ENCODE results near the gene DDX28.

DDX28 gene, protein sequence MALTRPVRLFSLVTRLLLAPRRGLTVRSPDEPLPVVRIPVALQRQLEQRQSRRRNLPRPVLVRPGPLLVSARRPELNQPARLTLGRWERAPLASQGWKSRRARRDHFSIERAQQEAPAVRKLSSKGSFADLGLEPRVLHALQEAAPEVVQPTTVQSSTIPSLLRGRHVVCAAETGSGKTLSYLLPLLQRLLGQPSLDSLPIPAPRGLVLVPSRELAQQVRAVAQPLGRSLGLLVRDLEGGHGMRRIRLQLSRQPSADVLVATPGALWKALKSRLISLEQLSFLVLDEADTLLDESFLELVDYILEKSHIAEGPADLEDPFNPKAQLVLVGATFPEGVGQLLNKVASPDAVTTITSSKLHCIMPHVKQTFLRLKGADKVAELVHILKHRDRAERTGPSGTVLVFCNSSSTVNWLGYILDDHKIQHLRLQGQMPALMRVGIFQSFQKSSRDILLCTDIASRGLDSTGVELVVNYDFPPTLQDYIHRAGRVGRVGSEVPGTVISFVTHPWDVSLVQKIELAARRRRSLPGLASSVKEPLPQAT

DNA sequence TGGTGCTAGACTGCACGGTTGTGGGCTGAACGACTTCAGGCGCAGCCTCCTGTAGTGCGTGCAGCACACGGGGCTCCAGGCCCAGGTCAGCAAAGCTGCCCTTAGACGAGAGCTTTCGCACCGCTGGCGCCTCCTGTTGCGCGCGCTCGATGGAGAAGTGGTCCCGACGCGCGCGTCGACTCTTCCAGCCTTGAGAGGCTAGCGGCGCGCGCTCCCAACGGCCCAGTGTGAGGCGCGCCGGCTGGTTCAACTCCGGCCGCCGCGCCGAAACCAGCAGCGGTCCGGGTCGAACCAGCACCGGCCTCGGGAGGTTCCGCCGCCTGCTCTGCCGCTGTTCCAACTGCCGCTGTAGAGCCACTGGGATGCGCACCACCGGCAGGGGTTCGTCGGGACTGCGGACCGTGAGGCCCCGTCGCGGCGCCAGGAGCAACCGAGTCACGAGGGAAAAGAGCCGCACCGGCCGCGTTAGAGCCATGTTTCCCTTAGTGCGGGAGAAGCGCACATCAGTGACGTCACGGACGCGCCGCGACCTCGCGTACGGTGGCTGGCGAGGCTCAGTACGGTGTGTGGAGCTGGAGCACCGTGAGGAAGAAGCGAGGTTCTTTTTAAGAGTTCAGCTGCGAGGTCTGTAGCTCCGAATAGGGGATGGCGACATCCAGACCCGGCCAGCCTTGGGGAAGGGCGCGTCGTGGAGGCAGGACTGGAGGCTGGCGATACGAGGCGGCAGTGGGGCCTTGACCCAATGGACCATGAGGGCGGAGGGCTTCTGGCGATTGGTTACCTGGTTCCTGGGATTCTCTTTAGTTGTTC lies at the start of gene DDX28, which contains the start of gene DUS2:
Gene DDX28 (minus strand): TSS at position 505 of the 810 bp plus-strand sequence. CDS start 30 bp downstream, at position 475.
Gene DUS2 (plus strand): TSS at position 557 of the 810 bp plus-strand sequence. CDS start 14,740 bp downstream, outside the sequence.
- DNase-seq (ENCODE audit: low read depth in 2 of 2, low spot score in 1 of 2): peak; percentile 88 to 95

DNA sequence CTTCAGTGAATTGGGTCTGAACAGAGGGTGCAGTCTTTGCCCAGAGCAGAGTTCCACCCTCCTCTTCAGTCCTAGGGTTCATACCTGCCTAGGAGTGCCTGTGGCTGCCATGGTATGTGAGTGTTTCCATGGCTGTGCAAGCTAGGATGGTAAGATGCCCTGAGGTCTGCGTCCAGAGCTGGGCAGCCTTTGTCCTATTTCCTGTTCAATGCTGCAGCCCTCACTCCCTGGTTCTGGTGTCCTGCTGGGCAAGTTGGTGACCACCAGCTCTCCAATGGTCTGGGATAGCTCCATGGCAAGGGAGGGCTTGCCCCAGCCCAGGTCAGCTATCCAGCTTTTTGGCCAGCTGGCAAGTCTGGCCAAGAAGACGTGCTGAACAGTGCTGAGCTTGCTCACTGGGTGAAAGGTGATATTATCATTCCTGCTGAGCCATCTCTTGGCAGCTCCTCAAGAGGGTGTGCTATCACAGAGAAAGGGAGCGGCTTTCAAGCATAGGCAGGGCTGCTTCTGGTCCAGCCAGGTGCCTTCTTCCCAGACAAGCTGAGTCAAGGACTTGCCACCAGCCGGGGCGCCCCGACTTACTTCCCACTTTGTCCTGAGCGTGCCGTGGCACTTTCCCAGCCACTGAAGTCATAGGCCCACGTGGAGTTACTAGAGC lies 49.1 kb upstream of the DDX28 start:
- DNase-seq (ENCODE audit: low read depth in 2 of 2, low spot score in 1 of 2): no peak

DNA sequence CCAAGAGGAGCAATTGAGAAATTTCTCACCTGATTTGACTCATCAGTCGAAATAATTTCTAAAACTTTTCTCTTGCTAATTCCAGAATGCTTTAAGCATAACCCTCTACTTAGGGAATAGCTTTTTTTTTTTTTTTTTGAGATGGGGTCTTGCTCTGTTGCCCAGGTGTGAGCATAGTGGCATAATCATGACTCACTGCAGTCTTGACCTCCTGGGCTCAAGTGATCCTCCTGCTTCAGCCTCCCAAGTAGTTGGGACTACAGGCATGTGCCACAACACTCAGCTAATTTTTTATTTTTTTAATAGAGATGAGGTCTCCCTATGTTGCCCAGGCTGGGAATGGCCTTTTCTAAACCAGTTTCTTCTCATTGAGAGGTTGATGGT lies 48.5 kb upstream of the DDX28 start:
- DNase-seq (ENCODE audit: low read depth in 2 of 2, low spot score in 1 of 2): no peak

DNA sequence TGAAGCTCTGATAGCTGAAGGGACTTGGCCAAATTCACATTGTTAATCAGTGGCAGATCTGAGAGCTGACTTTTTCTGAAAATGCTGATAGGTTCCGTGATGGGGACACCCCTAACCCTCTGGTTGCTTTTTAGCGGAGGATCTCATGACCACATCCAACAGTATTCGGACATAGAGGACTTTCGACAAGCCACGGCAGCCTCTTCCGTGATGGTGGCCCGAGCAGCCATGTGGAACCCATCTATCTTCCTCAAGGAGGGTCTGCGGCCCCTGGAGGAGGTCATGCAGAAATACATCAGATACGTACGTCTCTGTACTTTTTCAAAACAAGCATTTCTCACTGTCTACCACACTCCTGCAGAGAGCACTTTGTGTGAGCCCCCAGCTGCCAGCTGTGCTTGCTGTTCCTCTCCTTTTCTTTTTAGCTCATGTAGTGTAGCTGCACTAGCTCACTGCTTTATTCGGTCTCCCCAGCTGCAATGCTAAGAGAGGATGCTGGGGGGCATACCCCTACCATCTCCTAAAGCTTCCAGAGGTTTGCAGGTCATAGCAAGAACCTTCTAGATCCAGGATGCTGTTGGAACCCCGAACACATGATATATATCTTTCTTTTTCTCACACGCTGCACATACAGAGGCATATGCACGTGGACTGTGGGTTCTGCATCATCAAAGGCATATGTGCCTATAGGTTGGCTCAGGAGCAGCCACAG lies 47.9 kb upstream of the DDX28 start:
- DNase-seq (ENCODE audit: low read depth in 2 of 2, low spot score in 1 of 2): no peak

DNA sequence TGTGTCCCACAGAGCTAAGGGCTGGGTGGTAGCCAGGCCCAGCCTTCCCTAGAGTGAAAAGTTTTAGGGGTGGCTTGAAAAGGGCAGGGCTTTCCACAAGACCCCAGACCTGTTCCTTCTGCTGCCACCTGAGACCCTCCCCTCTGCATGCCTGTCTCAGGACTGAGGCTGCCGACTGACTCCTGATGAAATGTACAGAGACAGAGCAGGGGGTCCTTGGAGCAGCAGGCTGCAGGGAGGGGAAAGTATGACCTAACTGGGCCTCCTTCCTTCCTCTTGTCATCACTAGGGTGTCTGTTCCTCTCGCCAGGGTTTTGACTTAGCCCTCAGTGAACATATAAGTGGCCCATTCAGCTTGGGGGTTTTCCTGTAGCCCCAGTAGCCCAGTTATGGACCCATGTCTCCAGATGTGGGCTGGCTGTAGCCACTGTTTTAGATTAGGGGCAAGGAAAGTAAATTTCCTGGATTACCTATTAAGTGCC lies 47.3 kb upstream of the DDX28 start:
- no peak for DNase-seq (ENCODE audit: low read depth in 2 of 2, low spot score in 1 of 2)

DNA sequence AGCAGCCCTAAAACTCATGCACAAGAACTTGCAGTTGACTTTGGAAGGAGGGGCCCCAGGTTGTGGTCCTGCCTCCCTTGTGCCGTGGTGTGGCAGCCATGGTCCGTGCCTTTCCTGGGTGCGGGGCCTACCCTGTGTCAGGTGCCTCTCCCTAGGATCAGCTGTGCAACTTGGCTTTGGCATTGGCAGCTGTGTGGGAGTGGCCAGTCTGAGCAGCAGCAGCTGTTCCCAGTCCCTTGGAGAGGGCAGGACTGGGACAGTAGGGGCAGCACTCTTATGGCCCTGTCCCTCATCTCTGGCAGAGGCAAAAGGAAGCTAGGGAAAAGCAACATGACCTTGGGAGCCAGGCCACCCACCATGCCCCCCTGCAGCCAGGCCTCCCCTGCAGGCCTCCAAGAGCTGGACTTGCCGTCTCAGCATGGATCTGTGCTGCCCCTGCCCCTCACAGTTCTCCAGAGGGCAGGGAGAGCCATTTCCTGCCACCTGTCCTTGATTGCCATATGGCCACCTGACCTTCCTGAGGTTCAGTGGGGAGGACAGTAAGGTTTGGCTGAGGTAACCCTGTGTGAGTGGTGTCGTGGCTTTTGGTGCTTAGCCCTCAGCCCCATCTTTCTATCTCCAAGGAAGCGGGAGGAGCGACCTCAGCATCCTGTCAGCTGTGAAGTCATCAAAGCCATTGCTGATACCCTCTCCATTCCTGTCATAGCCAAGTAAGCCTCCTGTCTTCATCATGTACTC lies 46.6 kb upstream of the DDX28 start:
- no peak for DNase-seq (ENCODE audit: low read depth in 2 of 2, low spot score in 1 of 2)

DNA sequence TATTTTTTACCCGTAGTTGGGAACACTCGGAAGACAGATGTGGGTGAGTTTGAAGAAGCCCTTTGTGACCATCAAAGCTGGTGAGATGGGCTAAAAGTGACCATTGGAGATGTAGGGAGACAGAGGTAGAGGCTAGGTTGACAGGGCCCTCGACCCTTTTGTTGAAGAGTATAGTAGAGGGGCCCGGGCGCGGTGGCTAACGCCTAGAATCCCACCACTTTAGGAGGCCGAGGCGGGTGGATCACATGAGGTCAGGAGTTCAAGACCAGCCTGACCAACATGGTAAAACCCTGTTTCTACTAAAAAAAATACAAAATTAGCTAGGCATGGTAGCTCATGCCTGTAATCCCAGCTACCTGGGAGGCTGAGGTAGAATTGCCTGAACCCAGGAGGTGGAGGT lies 45.9 kb upstream of the DDX28 start:
- DNase-seq (ENCODE audit: low read depth in 2 of 2, low spot score in 1 of 2): no peak

DNA sequence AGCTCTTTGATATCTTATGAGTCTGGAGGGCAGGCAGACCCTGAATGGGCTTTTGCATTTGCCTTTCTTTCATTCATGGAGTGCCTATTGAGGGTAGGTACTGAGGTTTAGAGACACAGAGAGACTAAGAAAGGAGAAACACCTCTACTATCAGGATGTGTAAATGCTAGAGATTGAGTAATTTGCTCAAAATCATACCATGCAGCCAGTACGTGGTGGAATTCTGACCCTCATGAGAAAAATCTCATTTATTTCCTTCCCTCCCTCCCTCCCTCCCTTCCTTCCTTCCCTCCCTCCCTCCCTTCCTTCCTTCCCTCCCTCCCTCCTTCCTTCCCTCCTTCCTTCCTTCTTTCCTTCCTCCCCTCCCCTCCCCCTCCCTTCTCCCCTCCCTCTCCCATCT lies 43.7 kb upstream of the DDX28 start:
- DNase-seq (ENCODE audit: low read depth in 2 of 2, low spot score in 1 of 2): no peak

DNA sequence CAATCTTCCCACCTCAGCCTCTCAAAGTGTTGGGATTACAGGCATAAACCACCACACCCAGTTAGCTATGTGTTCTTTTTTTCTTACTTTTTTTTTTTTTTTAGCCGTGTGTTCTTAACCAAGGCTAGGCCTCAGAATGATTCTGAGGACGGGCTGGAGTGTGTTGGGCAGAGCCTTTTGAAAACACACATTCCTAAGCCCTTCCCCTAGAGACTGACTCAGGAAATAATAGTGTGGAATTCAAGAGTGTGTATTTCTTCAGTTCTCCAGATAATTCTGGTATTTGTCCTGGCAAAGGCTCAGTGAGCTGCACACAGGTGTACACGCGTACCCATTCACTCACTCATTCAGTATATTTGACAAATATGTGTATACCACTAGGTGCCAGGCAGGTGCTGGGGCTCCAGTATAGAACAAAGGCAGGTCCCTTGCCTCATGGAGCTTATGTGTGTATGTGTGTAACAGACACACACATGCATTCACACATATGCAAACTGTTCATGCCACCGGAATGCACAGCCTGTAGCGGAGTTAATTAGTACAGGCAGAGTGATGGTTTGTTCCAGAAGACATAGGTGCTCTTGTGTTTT lies 42.8 kb upstream of the DDX28 start:
- no peak for DNase-seq (ENCODE audit: low read depth in 2 of 2, low spot score in 1 of 2)

DNA sequence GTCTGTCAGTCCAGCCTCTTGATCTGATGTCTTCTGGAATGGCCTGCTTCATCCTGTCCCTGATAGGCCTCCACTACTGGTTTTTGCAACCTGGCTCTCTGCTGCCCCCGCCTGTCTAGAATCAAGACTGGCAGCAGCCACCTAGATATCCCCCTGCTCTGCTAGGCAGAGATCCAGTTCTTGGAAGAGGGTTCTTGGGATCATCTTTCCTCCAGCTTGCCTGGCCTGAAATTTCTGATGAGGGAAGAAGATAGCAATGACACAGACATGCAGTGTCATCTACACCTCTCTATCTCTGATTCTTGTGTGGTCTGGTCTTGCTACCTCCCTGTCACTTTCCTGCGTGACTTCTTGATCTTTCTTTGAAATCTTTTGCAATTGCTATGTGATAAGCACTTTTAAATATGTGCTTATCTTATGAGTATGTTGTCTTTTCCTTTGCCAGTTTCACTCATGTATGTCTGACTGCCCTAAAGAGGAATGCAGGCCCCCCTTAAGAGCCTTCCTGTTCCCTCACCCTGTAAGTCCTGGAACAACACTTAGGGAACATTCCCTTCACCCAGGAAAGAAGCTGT lies 41.8 kb upstream of the DDX28 start:
- DNase-seq (ENCODE audit: low read depth in 2 of 2, low spot score in 1 of 2): peak in 1 of 2 donors; percentile 48

DNA sequence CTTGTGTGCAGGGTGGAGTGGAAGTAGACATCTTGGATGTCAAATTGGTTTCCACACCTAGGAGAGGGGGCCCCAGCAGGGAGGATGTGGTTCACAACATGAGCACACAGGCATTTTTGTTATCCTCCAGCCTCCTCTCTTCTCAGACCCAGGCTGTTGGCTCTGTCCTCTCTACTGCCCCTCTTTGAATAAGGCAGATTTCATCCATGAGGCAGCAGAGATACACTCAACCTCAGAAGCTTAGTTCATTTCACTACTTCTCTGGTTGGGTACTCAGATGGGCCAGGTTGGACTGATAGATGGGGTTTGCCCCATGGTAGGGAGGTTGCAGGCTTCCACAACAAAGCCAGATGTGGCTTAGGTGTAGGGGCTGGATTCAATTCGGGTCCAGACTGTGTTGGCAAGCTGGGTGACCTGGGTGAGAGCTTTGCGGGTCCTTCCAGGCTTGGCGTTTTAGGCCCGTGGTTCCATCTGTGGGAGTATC lies 39.9 kb upstream of the DDX28 start:
- DNase-seq (ENCODE audit: low read depth in 2 of 2, low spot score in 1 of 2): no peak

DNA sequence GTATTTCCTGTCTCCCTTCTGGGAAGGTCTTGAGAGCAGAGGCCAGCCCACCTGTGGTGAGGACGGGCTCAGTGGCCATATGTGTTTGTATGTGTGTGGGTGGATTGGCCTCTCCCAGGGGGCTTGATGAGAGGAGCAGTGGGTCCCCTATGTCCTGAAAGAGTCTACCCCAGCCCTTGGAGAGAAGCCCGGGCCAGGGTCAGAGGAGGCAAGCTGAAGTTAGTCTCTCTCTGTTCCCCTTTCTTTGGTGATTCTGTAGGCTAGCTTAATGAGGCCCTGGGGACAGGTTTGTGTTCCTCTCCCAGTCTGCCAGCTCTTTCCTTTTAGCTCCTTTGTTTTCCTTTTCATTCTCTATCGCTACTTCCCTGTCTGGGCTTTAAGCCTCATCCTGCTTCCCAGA lies 38.4 kb upstream of the DDX28 start:
- DNase-seq (ENCODE audit: low read depth in 2 of 2, low spot score in 1 of 2): no peak

DNA sequence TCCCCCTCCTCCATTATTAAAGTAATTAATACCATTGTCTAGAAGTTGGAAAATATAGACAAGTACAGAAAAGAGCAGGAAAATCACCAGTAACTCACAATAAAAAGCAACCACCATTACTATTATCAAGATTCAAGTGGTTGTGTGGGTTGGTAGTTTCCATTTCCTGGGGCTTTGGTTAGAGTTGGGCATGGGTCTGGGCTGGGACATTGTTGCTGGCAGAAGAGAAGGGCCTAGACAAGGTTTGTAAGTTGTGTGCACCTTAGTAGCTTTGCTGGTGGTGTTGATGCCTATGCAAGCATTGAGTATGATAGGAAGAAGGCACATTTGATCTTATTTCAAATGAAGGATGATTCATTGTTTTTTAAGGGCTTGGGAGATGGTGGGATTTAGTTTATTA lies 36.8 kb upstream of the DDX28 start:
- no peak for DNase-seq (ENCODE audit: low read depth in 2 of 2, low spot score in 1 of 2)

DNA sequence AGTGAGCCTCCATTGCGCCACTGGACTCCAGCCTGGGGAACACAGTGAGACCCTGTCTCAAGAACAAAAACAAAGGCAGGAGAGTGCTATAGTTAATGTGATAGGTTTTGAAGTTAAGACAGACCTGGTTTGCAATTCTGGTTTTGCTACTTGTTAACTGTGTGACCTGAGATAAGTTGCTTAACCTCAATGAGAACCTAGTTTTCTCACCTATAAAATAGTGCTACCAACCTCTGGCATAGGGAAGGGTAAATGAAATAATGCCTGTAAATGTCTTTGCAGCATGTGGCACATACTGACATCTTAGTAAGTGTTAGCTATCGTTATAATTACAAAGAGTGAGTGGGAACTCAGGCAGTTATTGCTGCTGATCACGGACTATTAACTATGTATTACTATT lies 32.4 kb upstream of the DDX28 start:
- no peak for DNase-seq (ENCODE audit: low read depth in 2 of 2, low spot score in 1 of 2)

DNA sequence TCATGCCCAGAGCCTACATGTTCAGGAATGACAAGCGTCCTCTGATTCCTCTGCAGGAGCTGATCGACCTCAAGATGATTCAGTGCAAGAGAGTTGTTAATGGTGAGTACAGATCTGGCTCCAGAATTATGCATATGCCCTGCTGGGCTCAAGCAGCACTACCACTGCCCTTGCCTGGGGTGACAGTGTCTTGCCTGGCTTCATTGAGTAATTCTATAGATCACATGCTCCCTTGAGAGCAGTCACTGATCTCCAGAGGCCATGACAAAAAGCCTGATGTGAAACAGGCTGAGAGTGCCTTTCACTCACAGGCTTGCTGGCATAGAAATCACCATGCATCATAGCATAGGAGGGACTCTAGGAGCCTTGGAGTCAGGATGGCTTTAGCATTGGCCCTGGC lies 26.4 kb upstream of the DDX28 start:
- no peak for DNase-seq (ENCODE audit: low read depth in 2 of 2, low spot score in 1 of 2)

DNA sequence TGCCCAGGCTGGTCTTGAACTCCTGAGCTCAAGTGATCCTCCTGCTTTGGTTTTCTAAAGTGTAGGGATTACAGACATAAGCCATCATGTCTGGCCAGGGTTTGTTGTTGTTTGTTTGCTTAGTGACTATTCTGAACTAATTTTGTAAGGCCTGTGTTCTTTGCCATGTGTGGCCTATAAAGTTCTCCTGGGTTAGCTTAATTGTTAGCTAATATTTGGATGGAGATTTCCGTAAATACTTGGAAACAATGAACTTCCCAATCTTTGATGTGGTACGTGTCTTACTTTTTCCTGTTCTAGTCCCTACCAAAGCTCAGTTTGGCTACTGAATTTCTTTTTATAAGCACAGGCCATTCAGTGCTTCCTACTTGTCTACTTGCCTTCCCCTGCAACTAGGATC lies 25.0 kb upstream of the DDX28 start:
- no peak for DNase-seq (ENCODE audit: low read depth in 2 of 2, low spot score in 1 of 2)

DNA sequence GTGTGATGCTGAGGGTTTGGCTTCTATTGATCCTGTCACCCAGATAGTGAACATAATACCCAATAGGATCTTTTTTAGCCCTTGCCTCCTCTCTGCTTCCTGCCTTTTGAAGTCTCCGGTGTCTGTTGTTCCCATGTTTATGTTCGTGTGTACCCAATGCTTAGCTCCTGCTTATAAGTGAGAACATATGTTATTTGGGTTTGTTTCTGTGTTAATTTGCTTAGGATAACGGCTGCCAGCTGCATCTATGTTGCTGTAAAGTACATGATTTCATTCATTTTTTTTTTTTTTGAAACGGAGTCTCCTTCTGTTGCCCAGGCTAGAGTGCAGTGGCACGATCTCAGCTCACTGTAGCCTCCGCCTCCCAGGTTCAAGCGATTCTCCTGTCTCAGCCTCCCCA lies 23.1 kb upstream of the DDX28 start:
- no peak for DNase-seq (ENCODE audit: low read depth in 2 of 2, low spot score in 1 of 2)

DNA sequence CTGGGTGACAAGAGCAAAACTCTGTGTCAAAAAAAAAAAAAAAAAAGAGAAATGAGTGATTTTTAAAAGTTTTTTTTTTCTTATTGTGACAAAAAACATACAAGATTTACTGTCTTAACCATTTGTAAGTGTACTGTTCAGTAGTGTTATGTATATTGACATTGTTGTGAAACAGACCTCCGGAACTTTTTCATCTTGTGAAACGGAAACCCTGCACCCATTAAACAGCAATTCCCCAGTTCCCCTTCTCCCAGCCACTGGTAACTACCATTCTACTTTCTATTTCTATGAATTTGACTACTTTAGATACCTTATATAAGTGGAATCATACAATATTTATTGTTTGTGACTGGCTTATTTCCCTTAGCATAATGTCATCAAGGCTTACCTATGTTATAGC lies 18.8 kb upstream of the DDX28 start:
- no peak for DNase-seq (ENCODE audit: low read depth in 2 of 2, low spot score in 1 of 2)

Data from stimulated activated CD8-positive, alpha-beta memory T cell treated with anti-CD3 and anti-CD28 coated beads, Interleukin-4, amount 100 ng/mL, for 4 hours (primary cell).